IMR-90 (cell line): ENCODE data around the gene CHAT. TPM values are rescaled to one million over a fixed set of nuclear protein-coding genes. Genes with fewer than 3 reads are reported as not detected.

ENCODE experiments used
- ATAC-seq: fragments of 200-7000 bp; cut with Tn5 transposase; 2 replicates; pipeline ENCODE4 v1.9.1; 2020; ENCODE audit warnings: low read depth, mild to moderate bottlenecking, moderate library complexity
- BruUV-seq: library from RNA; stranded (reverse); fragments of 400-500 nt; replicated peaks from 2 replicates; lab custom pipeline; 2021; lab: Mats Ljungman, UMichigan
- CTCF ChIA-PET: fragments of 300-600 bp; formaldehyde crosslinking; extraction: SDS; loops from one replicate; lab custom pipeline; 2021; ENCODE audit warnings: antibody characterized with exemption; lab: Yijun Ruan, JAX
- POLR2A ChIA-PET: fragments of 300-600 bp; sonication (Branson Sonifier 250); formaldehyde crosslinking; loops from one replicate; lab custom pipeline; 2022; ENCODE audit warnings: antibody characterized with exemption; ENCODE audit not compliant: unreplicated experiment; lab: Charles Lee
- DNase-seq: peaks from one replicate; pipeline ENCODE4 v3.0.0; 2013
- H2AFZ ChIP-seq: replicated peaks from 2 replicates; pipeline ENCODE3; 2013; ENCODE audit warnings: low read length, mild to moderate bottlenecking; ENCODE audit not compliant: poor library complexity
- H2AK5ac ChIP-seq: 2 replicates; pipeline ENCODE4 v1.6.1; 2013; ENCODE audit warnings: low read depth, low read length, inconsistent platforms
- H2AK9ac ChIP-seq: replicated peaks from 2 replicates; pipeline ENCODE3; 2013; ENCODE audit warnings: mild to moderate bottlenecking, low read depth, low read length, moderate library complexity; ENCODE audit not compliant: poor library complexity
- H2BK120ac ChIP-seq: 2 replicates; pipeline ENCODE4 v1.6.1; 2013; ENCODE audit warnings: low read depth, low read length, inconsistent platforms
- H2BK15ac ChIP-seq: 3 replicates; pipeline ENCODE4 v1.6.1; 2013; ENCODE audit warnings: low read depth, low read length, inconsistent platforms
- H2BK20ac ChIP-seq: 2 replicates; pipeline ENCODE4 v1.6.1; 2013; ENCODE audit warnings: low read depth, mild to moderate bottlenecking, inconsistent platforms, low read length, moderate library complexity
- H2BK5ac ChIP-seq: 2 replicates; pipeline ENCODE4 v1.6.1; 2013; ENCODE audit warnings: mild to moderate bottlenecking, low read depth, low read length, inconsistent platforms; ENCODE audit not compliant: poor library complexity, severe bottlenecking
- H3K14ac ChIP-seq: replicated peaks from 2 replicates; pipeline ENCODE4 v1.6.1; 2013; ENCODE audit warnings: low read depth, low read length, inconsistent platforms
- H3K18ac ChIP-seq: 2 replicates; pipeline ENCODE4 v1.6.1; 2013; ENCODE audit warnings: low read depth, low read length, control low read depth
- H3K23ac ChIP-seq: 2 replicates; pipeline ENCODE4 v1.6.1; 2013; ENCODE audit warnings: low read depth, low read length, inconsistent platforms
- H3K27ac ChIP-seq: 2 replicates; pipeline ENCODE4 v1.5.1; 2013; ENCODE audit warnings: mild to moderate bottlenecking, control low read depth, low read length; ENCODE audit not compliant: insufficient read depth
- H3K27me3 ChIP-seq: 2 replicates; pipeline ENCODE4 v1.6.1; 2013; ENCODE audit warnings: low read length; ENCODE audit not compliant: control insufficient read depth, insufficient read depth
- H3K36me3 ChIP-seq: 2 replicates; pipeline ENCODE4 v1.6.1; 2013; ENCODE audit warnings: low read length, mixed read lengths; ENCODE audit not compliant: control insufficient read depth, insufficient read depth
- H3K4ac ChIP-seq: 2 replicates; pipeline ENCODE4 v1.6.1; 2013; ENCODE audit warnings: low read depth, low read length, inconsistent platforms
- H3K4me1 ChIP-seq: 2 replicates; pipeline ENCODE4 v1.6.1; 2013; ENCODE audit warnings: low read length, mixed read lengths; ENCODE audit not compliant: control insufficient read depth, insufficient read depth
- H3K4me2 ChIP-seq: 2 replicates; pipeline ENCODE4 v1.6.1; 2013; ENCODE audit warnings: low read depth, mild to moderate bottlenecking, control low read depth, low read length, moderate library complexity
- H3K4me3 ChIP-seq: 2 replicates; pipeline ENCODE4 v1.5.1; 2013; ENCODE audit warnings: low read depth, mild to moderate bottlenecking, control low read depth, low read length, moderate library complexity; ENCODE audit not compliant: insufficient read depth
- H3K56ac ChIP-seq: 2 replicates; pipeline ENCODE4 v1.6.1; 2013; ENCODE audit warnings: low read length, inconsistent platforms; ENCODE audit not compliant: insufficient read depth; ENCODE audit errors: extremely low read depth
- H3K79me1 ChIP-seq, 2 experiments: 2 replicates each; pipeline ENCODE4 v1.6.1; 2013; ENCODE audit warnings: low read length in 2 of 2, inconsistent platforms in 1 of 2, low read depth in 1 of 2
- H3K9ac ChIP-seq: 2 replicates; pipeline ENCODE4 v1.6.1; 2013; ENCODE audit warnings: low read depth, low read length, control low read depth
- H3K9me1 ChIP-seq: 2 replicates; pipeline ENCODE4 v1.6.1; 2013; ENCODE audit warnings: low read length, inconsistent platforms; ENCODE audit not compliant: insufficient read depth
- H3K9me3 ChIP-seq: 2 replicates; pipeline ENCODE4 v1.6.1; 2013; ENCODE audit warnings: low read length; ENCODE audit not compliant: control insufficient read depth, insufficient read depth
- H4K20me1 ChIP-seq: 2 replicates; pipeline ENCODE4 v1.6.1; 2013; ENCODE audit warnings: low read length, inconsistent platforms; ENCODE audit not compliant: insufficient read depth
- H4K5ac ChIP-seq: 2 replicates; pipeline ENCODE4 v1.6.1; 2013; ENCODE audit warnings: mild to moderate bottlenecking, low read depth, low read length, control low read depth
- H4K8ac ChIP-seq, 2 experiments: 2 replicates each; pipeline ENCODE4 v1.6.1; 2013; ENCODE audit warnings: low read depth in 2 of 2, low read length in 2 of 2, control low read depth in 1 of 2, inconsistent platforms in 1 of 2
- H4K91ac ChIP-seq: 2 replicates; pipeline ENCODE4 v1.6.1; 2013; ENCODE audit warnings: low read depth, low read length, inconsistent platforms; ENCODE audit not compliant: insufficient read depth
- CEBPB ChIP-seq: IDR thresholded peaks from 2 replicates; pipeline ENCODE4 v1.6.1; 2012; ENCODE audit warnings: low read depth, low read length, improper control_type of control experiment
- FOS ChIP-seq: fragments of 150-350 bp; IDR thresholded peaks from 2 replicates; pipeline ENCODE4 v1.6.1; 2016; ENCODE audit warnings: low read depth, low read length
- MAFK ChIP-seq: IDR thresholded peaks from 2 replicates; pipeline ENCODE4 v1.6.1; 2012; ENCODE audit warnings: low read depth, low read length, improper control_type of control experiment
- MAZ ChIP-seq: IDR thresholded peaks from 2 replicates; pipeline ENCODE4 v1.6.1; 2012; ENCODE audit warnings: low read depth, mild to moderate bottlenecking, low read length, improper control_type of control experiment, moderate library complexity, borderline replicate concordance
- NFE2L2 ChIP-seq: fragments of 150-350 bp; IDR thresholded peaks from 2 replicates; pipeline ENCODE4 v1.6.1; 2016; ENCODE audit warnings: low read depth, mild to moderate bottlenecking, low read length
- RCOR1 ChIP-seq: IDR thresholded peaks from 2 replicates; pipeline ENCODE4 v1.6.1; 2012; ENCODE audit warnings: mild to moderate bottlenecking, low read length, improper control_type of control experiment; ENCODE audit not compliant: insufficient replicate concordance
- RFX5 ChIP-seq: IDR thresholded peaks from 2 replicates; pipeline ENCODE4 v1.8.0; 2012; ENCODE audit warnings: low read depth, mild to moderate bottlenecking, low read length, moderate library complexity
- WGBS, 2 experiments: methylation state at CpG; one replicate each; pipeline versions ENCODE4 v1.1.5 to v1.1.7; 2013; ENCODE audit warnings: missing lambda C conversion rate in 2 of 2; ENCODE audit not compliant: insufficient read length in 1 of 2; ENCODE audit errors: extremely low coverage in 2 of 2; 5-methylcytosine and 5-hydroxymethylcytosine counted together
- dilution Hi-C: fragments of 300-500 bp; cut with HindIII; formaldehyde crosslinking; loops from one replicate; pipeline ENCODE4 v1.14.3; 2018; ENCODE audit warnings: low sequenced_read_pairs; ENCODE audit not compliant: unreplicated experiment
- in situ Hi-C: fragments of 300-500 bp; cut with MboI; formaldehyde crosslinking; loops from 3 replicates; pipeline ENCODE4 v1.14.3; 2019; ENCODE audit warnings: low sequenced_read_pairs, inconsistent platforms, mixed read lengths
- intact Hi-C: fragments of 100-400 bp; cut with micrococcal nuclease; formaldehyde crosslinking; loops from 2 replicates; pipeline ENCODE4 v1.10.0; 2022
- polyA plus RNA-seq, 3 experiments: library from polyadenylated mRNA; depleted of rRNA; stranded (reverse); fragments of >200 nt; gene quantifications; 2 replicates each; pipeline ENCODE4 v1.2.3, GENCODE V29; 2012; ENCODE audit warnings: low replicate concordance in 1 of 3
- total RNA-seq: library from RNA; depleted of rRNA; stranded (reverse); fragments of >200 nt; gene quantifications from 2 replicates; pipeline ENCODE4 v1.2.3, GENCODE V29; 2012
- TF ChIP-seq, protein P1 (sequence below): fragments of 150-350 bp; IDR thresholded peaks from 2 replicates; pipeline ENCODE4 v1.6.1; 2016; ENCODE audit warnings: low read depth, mild to moderate bottlenecking, low read length, moderate library complexity, borderline replicate concordance
- TF ChIP-seq, protein P2 (sequence below): conservative IDR thresholded peaks from 2 replicates; pipeline ENCODE4 v1.5.1; 2012; ENCODE audit warnings: mild to moderate bottlenecking, low read depth, low read length, improper control_type of control experiment
- TF ChIP-seq, protein P3 (sequence below): fragments of 150-350 bp; IDR thresholded peaks from 2 replicates; pipeline ENCODE4 v1.6.1; 2017; ENCODE audit warnings: mild to moderate bottlenecking, antibody characterized with exemption, low read length, low read depth

The CHAT gene
- total and polyA plus RNA-seq, 2 of the 4 experiments (the other 2 are of a cell fraction) = not detected

- no peak overlapping the region for H3K4ac ChIP-seq
- intact Hi-C loops (no loop called here), in situ Hi-C loops (no loop called here), dilution Hi-C loops (no loop called here)
- no peak overlapping the region for H4K91ac ChIP-seq
- H3K4me1 ChIP-seq = no peaks in the 10 kb centered on the region
- no peak overlapping the region for H3K56ac ChIP-seq
- no peak overlapping the region for H2BK15ac ChIP-seq
- H3K79me1 ChIP-seq = no peaks in the 10 kb centered on the region
- no TSS peak for BruUV-seq
- no peak overlapping the region for H3K18ac ChIP-seq
- H3K27me3 ChIP-seq = peaks cover 27% of the 10 kb centered on the region
- no peak overlapping the region for H3K27ac ChIP-seq
- H4K20me1 ChIP-seq = no peaks in the 10 kb centered on the region
- H2AFZ ChIP-seq = no peak overlapping the region
- H2AK5ac ChIP-seq = no peak overlapping the region
- DNase-seq (no peak), ATAC-seq (no peak)
- H2AK9ac ChIP-seq = no peak overlapping the region
- H3K36me3 ChIP-seq = no peaks in the 10 kb centered on the region
- no peak overlapping the region for H3K4me2 ChIP-seq
- no peak overlapping the region for H2BK20ac ChIP-seq
- H3K9me3 ChIP-seq = no peaks in the 10 kb centered on the region
- H4K5ac ChIP-seq = no peak overlapping the region
- no peaks in the 10 kb centered on the region for H3K9me1 ChIP-seq
- H2BK5ac ChIP-seq = no peak overlapping the region
- 34% methylated on average over 4 of the region's 6 CpGs; no CpG with 5 or more reads in 1 of the 2 experiments for WGBS, 2 experiments
- no peak overlapping the region for H3K4me3 ChIP-seq
- POLR2A ChIA-PET = no interaction called here
- H3K23ac ChIP-seq = no peak overlapping the region
- no peak overlapping the region for H2BK120ac ChIP-seq
- no peak overlapping the region for H4K8ac ChIP-seq
- TF ChIP-seq NFE2L2 (no peak), MAZ (no peak), CEBPB (no peak), RFX5 (no peak), RCOR1 (no peak), FOS (no peak), MAFK (no peak)
- TF ChIP-seq, protein P1, sequence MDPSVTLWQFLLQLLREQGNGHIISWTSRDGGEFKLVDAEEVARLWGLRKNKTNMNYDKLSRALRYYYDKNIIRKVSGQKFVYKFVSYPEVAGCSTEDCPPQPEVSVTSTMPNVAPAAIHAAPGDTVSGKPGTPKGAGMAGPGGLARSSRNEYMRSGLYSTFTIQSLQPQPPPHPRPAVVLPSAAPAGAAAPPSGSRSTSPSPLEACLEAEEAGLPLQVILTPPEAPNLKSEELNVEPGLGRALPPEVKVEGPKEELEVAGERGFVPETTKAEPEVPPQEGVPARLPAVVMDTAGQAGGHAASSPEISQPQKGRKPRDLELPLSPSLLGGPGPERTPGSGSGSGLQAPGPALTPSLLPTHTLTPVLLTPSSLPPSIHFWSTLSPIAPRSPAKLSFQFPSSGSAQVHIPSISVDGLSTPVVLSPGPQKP = no peak
- TF ChIP-seq, protein P2, sequence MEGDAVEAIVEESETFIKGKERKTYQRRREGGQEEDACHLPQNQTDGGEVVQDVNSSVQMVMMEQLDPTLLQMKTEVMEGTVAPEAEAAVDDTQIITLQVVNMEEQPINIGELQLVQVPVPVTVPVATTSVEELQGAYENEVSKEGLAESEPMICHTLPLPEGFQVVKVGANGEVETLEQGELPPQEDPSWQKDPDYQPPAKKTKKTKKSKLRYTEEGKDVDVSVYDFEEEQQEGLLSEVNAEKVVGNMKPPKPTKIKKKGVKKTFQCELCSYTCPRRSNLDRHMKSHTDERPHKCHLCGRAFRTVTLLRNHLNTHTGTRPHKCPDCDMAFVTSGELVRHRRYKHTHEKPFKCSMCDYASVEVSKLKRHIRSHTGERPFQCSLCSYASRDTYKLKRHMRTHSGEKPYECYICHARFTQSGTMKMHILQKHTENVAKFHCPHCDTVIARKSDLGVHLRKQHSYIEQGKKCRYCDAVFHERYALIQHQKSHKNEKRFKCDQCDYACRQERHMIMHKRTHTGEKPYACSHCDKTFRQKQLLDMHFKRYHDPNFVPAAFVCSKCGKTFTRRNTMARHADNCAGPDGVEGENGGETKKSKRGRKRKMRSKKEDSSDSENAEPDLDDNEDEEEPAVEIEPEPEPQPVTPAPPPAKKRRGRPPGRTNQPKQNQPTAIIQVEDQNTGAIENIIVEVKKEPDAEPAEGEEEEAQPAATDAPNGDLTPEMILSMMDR = no peak
- TF ChIP-seq, protein P3, sequence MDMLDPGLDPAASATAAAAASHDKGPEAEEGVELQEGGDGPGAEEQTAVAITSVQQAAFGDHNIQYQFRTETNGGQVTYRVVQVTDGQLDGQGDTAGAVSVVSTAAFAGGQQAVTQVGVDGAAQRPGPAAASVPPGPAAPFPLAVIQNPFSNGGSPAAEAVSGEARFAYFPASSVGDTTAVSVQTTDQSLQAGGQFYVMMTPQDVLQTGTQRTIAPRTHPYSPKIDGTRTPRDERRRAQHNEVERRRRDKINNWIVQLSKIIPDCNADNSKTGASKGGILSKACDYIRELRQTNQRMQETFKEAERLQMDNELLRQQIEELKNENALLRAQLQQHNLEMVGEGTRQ = no peak
- CTCF ChIA-PET = no interaction called here
- H3K9ac ChIP-seq = no peak overlapping the region
- no peak overlapping the region for H3K14ac ChIP-seq
Observed at GRCh38 chr10:49694466-49694865, 80.6 kb downstream of the CHAT start.
